GM06990 (cell line): ENCODE results near the gene NPC1.

Experiments
- DNase-seq: peaks from one replicate; pipeline ENCODE4 v3.0.0-alpha.2; 2011; ENCODE audit not compliant: insufficient read length; ENCODE audit errors: extremely low read depth
- H3K27me3 ChIP-seq: replicated peaks from 2 replicates; pipeline ENCODE4 v1.6.0; 2011; ENCODE audit warnings: low read length; ENCODE audit not compliant: control insufficient read depth, insufficient read depth
- H3K36me3 ChIP-seq: 2 replicates; pipeline ENCODE4 v1.5.1; 2011; ENCODE audit warnings: low read length; ENCODE audit not compliant: control insufficient read depth, insufficient read depth
- H3K4me3 ChIP-seq: replicated peaks from 2 replicates; pipeline ENCODE4 v1.5.1; 2011; ENCODE audit warnings: low read depth, mild to moderate bottlenecking, control low read depth, low read length
- TF ChIP-seq, protein P1 (sequence below): IDR thresholded peaks from 2 replicates; pipeline ENCODE4 v1.5.1; 2011; ENCODE audit warnings: low read length, control low read depth, mild to moderate bottlenecking, inconsistent platforms; ENCODE audit not compliant: insufficient read depth, poor library complexity, severe bottlenecking

The NPC1 gene

DNA sequence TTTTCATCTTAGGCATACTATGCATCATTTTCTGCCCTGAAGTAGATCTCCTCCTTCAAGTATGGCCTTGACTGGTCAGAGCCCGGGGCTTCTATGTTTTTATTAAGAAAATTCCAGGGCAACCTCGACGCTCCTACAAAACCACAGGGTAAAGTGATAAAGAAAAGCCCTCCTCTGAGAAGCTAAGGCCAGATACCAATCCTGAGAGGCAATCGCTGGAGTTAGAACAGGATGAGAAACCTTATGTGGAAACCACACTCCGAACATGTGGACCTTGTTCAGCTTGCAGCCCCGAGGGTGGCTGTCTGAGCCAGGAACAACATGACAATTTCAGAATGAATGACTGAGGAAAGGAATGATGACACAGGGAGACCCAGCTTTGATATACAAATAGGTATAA is 47.4 kb downstream of the NPC1 start:
- TF ChIP-seq, protein P1, sequence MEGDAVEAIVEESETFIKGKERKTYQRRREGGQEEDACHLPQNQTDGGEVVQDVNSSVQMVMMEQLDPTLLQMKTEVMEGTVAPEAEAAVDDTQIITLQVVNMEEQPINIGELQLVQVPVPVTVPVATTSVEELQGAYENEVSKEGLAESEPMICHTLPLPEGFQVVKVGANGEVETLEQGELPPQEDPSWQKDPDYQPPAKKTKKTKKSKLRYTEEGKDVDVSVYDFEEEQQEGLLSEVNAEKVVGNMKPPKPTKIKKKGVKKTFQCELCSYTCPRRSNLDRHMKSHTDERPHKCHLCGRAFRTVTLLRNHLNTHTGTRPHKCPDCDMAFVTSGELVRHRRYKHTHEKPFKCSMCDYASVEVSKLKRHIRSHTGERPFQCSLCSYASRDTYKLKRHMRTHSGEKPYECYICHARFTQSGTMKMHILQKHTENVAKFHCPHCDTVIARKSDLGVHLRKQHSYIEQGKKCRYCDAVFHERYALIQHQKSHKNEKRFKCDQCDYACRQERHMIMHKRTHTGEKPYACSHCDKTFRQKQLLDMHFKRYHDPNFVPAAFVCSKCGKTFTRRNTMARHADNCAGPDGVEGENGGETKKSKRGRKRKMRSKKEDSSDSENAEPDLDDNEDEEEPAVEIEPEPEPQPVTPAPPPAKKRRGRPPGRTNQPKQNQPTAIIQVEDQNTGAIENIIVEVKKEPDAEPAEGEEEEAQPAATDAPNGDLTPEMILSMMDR = no peak
- Histone ChIP-seq H3K36me3 (peaks cover 35% of the 10 kb centered on the region), H3K27me3 (no peaks in the 10 kb centered on the region), H3K4me3 (no peak overlapping the region)
- DNase-seq = no peak

- no peak for DNase-seq
- H3K36me3 ChIP-seq = peaks cover 33% of the 10 kb centered on the region
- H3K4me3 ChIP-seq = no peak overlapping the region
- TF ChIP-seq, protein P1 = no peak
- no peaks in the 10 kb centered on the region for H3K27me3 ChIP-seq
Observed at GRCh38 chr18:23538001-23538400, 48.3 kb downstream of the NPC1 start.

- TF ChIP-seq, protein P1 = no peak
- H3K27me3 ChIP-seq = no peaks in the 10 kb centered on the region
- no peak for DNase-seq
- peaks cover 34% of the 10 kb centered on the region for H3K36me3 ChIP-seq
- no peak overlapping the region for H3K4me3 ChIP-seq
Observed at GRCh38 chr18:23537274-23537673, 49.0 kb downstream of the NPC1 start.

DNA sequence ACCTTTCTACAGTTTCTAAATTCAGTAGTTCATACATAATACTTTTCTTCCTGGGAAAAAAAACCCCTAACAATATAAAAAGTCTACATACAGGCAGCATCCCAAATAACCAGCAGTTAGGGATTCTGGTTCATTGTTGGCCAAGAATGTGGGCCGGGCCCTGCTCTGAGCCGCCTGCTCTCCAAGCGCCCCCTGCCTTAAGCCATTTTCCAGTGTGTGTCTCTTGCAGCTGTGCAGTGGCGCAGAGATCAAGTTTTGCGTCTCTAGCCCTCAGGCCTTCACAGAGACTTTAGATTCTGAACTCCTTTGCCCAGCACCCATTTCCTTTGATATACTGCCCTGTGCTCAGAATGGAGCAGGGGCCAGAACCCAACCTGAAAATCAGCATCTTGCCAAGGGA is 50.1 kb downstream of the NPC1 start:
- no peak for DNase-seq
- peaks cover 34% of the 10 kb centered on the region for H3K36me3 ChIP-seq
- no peaks in the 10 kb centered on the region for H3K27me3 ChIP-seq
- TF ChIP-seq, protein P1 = no peak
- H3K4me3 ChIP-seq = no peak overlapping the region

DNA sequence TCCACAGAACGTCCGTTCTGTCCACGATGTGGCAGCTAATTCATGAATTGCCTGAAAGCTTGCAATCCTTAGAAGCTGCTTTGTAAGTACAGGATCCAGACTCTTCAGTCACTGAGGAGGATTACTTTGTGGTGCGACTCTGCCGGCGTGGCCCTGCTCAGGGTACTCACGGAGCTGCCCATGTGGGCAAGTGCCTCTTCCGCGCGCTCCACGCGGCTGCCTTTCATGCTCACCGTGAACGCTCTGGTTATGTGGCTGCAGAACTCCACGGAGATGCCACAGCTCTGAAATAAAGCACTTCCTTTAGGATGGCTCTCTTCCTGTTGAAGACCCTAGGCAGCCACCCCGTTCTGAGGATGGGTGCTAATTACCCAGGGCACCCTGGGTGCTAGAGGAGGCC is 52.0 kb downstream of the NPC1 start:
- no peak for DNase-seq
- TF ChIP-seq, protein P1 = no peak
- no peak overlapping the region for H3K4me3 ChIP-seq
- peaks cover 42% of the 10 kb centered on the region for H3K36me3 ChIP-seq
- no peaks in the 10 kb centered on the region for H3K27me3 ChIP-seq

GRCh38 chr18:23532848-23533247 is 53.5 kb downstream of the NPC1 start:
- TF ChIP-seq, protein P1 = no peak
- Histone ChIP-seq H3K27me3 (no peaks in the 10 kb centered on the region), H3K36me3 (peaks cover 42% of the 10 kb centered on the region), H3K4me3 (no peak overlapping the region)
- no peak for DNase-seq
